ENCODE results near the gene SBF2. TPM values are rescaled to one million over a fixed set of nuclear protein-coding genes. Genes with fewer than 3 reads are reported as not detected.

The SBF2 gene
- total and polyA plus RNA-seq, 2 donors (not counting 3 experiments of a cell fraction or from before 2014, with no cell fraction given), result 15.4 to 42.4 TPM

- no peak overlapping the region for H3K9ac ChIP-seq (replicated peaks; ENCODE audit: extremely low read depth, insufficient read depth, low read length)
- intact Hi-C loops (cut with micrococcal nuclease) (no loop called here), dilution Hi-C loops (cut with MboI; ENCODE audit: extremely low pct_ligation_motif_present, low sequenced_read_pairs) (no loop called here)
- no peak for TF ChIP-seq MYC (IDR thresholded peaks at IDR 0.05; ENCODE audit: low read depth, low read length)
- no peak for TF ChIP-seq EZH2 (IDR thresholded peaks at IDR 0.05; ENCODE audit: borderline replicate concordance, low read depth, low read length, severe bottlenecking)
- TF ChIP-seq JUN (IDR thresholded peaks at IDR 0.05; ENCODE audit: borderline replicate concordance, insufficient read depth, insufficient read length, low read depth), result no peak
- TF ChIP-seq, protein P1, sequence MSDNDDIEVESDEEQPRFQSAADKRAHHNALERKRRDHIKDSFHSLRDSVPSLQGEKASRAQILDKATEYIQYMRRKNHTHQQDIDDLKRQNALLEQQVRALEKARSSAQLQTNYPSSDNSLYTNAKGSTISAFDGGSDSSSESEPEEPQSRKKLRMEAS (IDR thresholded peaks at IDR 0.05; ENCODE audit: insufficient read depth, insufficient read length), result no peak
- no peak for TF ChIP-seq FOS (IDR thresholded peaks at IDR 0.05; ENCODE audit: borderline replicate concordance, insufficient read depth, low read length)
- no peak for TF ChIP-seq POLR2A (IDR thresholded peaks at IDR 0.05; ENCODE audit: low read depth, low read length)
- TF ChIP-seq POLR2AphosphoS5 (IDR thresholded peaks at IDR 0.05; ENCODE audit: insufficient read depth, low read depth, low read length), result no peak
- TF ChIP-seq GATA2 (IDR thresholded peaks at IDR 0.05; ENCODE audit: insufficient read depth, insufficient read length, low read depth, low read length), result no peak
- TF ChIP-seq, protein P2, sequence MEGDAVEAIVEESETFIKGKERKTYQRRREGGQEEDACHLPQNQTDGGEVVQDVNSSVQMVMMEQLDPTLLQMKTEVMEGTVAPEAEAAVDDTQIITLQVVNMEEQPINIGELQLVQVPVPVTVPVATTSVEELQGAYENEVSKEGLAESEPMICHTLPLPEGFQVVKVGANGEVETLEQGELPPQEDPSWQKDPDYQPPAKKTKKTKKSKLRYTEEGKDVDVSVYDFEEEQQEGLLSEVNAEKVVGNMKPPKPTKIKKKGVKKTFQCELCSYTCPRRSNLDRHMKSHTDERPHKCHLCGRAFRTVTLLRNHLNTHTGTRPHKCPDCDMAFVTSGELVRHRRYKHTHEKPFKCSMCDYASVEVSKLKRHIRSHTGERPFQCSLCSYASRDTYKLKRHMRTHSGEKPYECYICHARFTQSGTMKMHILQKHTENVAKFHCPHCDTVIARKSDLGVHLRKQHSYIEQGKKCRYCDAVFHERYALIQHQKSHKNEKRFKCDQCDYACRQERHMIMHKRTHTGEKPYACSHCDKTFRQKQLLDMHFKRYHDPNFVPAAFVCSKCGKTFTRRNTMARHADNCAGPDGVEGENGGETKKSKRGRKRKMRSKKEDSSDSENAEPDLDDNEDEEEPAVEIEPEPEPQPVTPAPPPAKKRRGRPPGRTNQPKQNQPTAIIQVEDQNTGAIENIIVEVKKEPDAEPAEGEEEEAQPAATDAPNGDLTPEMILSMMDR (IDR thresholded peaks at IDR 0.05; ENCODE audit: extremely low read depth in 1 of 2, insufficient read depth in 1 of 2, low read depth in 1 of 2, low read length in 2 of 2), result no peak
- H3K4me1 ChIP-seq (ENCODE audit: control insufficient read depth, extremely low read depth, insufficient read depth, low read length), result peaks cover 17% of the 10 kb centered on the region
- H3K9me3 ChIP-seq (replicated peaks; ENCODE audit: control insufficient read depth, insufficient read depth, low read length), result no peaks in the 10 kb centered on the region
- FAIRE-seq (no peak), DNase-seq (ENCODE audit: low read depth, low spot score) (no peak)
- H3K36me3 ChIP-seq (ENCODE audit: control insufficient read depth in 2 of 2, extremely low read depth in 1 of 2, insufficient read depth in 2 of 2, low read length in 2 of 2), result peaks cover 0 to 4% of the 10 kb centered on the region in 2 experiments
- H3K4me3 ChIP-seq (replicated peaks in 1 of 3; ENCODE audit: insufficient read depth in 1 of 3, low read depth in 1 of 3, low read length in 3 of 3), result no peak overlapping the region
- no peaks in the 10 kb centered on the region for H3K79me2 ChIP-seq (ENCODE audit: control insufficient read depth, insufficient read depth, low read length)
- H2AFZ ChIP-seq (ENCODE audit: low read depth, low read length), result no peak overlapping the region
- POLR2A ChIA-PET, result no interaction called here
- H3K4me2 ChIP-seq (ENCODE audit: insufficient read depth, low read length), result no peak overlapping the region
- BruUV-seq (replicated peaks), result no TSS peak
- no peaks in the 10 kb centered on the region for H3K27me3 ChIP-seq (ENCODE audit: control insufficient read depth in 2 of 2, insufficient read depth in 2 of 2, low read length in 2 of 2)
- H3K9me1 ChIP-seq (replicated peaks; ENCODE audit: control insufficient read depth, extremely low read depth, insufficient read depth, low read length), result peaks cover 3% of the 10 kb centered on the region
- no peaks in the 10 kb centered on the region for H4K20me1 ChIP-seq (replicated peaks; ENCODE audit: control insufficient read depth, extremely low read depth, insufficient read depth, low read length)
- H3K27ac ChIP-seq (ENCODE audit: insufficient read depth, low read depth, low read length), result no peak overlapping the region
- CTCF ChIA-PET, result interaction anchor here (1.0 to 1.2 kb wide), 2 partner anchors 8 to 20 kb away, joined by 3 to 4 read pairs; no protein-coding TSS in a partner anchor
Observed at GRCh38 chr11:9847636-9848035, 446.4 kb downstream of the SBF2 start.
